HepG2 (cell line): ENCODE measurements around the gene AGAP1. TPM values are rescaled to one million over a fixed set of nuclear protein-coding genes. Genes with fewer than 3 reads are reported as not detected.

Experiments
- ATAC-seq: fragments of 200-7000 bp; cut with Tn5 transposase; 3 replicates; pipeline ENCODE4 v1.9.1; 2020; ENCODE audit warnings: mild to moderate bottlenecking, moderate library complexity
- BruUV-seq: library from RNA; stranded (reverse); fragments of 400-500 nt; replicated peaks from 2 replicates; lab custom pipeline; 2021; lab: Mats Ljungman, UMichigan
- CTCF ChIA-PET: fragments of 300-600 bp; formaldehyde crosslinking; extraction: SDS; loops from one replicate; lab custom pipeline; 2021; ENCODE audit warnings: low total read pairs, inconsistent platforms, low intra/inter-chr PET ratio; lab: Yijun Ruan, JAX
- POLR2A ChIA-PET: fragments of 350-600 bp; sonication (Branson Sonifier 250); formaldehyde crosslinking; loops from one replicate; lab custom pipeline; 2020; ENCODE audit warnings: antibody characterized with exemption, inconsistent platforms; lab: Yijun Ruan, JAX
- DNase-seq: peaks from one replicate; pipeline ENCODE4 v3.0.0-alpha.2; 2015; ENCODE audit warnings: low spot score
- FAIRE-seq: peaks from 3 replicates; lab custom pipeline; 2011; peaks lifted over from hg19 to GRCh38; lab: Jason Lieb, UNC
- H2AFZ ChIP-seq: one replicate; pipeline ENCODE4 v1.6.1; 2011; ENCODE audit warnings: low read length, inconsistent platforms
- H3K27ac ChIP-seq: fragments of 300-600 bp; 3 replicates; pipeline ENCODE4 v1.8.0; 2011; ENCODE audit warnings: mixed run types, mild to moderate bottlenecking, mixed read lengths, low read length, inconsistent platforms; ENCODE audit not compliant: insufficient read depth; ENCODE audit errors: extremely low read length
- H3K27me3 ChIP-seq, 2 experiments: fragments of 200-600 bp in 1 of 2; 2 replicates in 1 of 2; 3 replicates in 1 of 2; pipeline versions ENCODE4 v1.6.0 to v1.8.0; 2011; ENCODE audit warnings: low read length in 2 of 2, mild to moderate bottlenecking in 2 of 2, moderate library complexity in 2 of 2, inconsistent platforms in 1 of 2; ENCODE audit not compliant: insufficient read depth in 2 of 2, control insufficient read depth in 1 of 2
- H3K36me3 ChIP-seq, 2 experiments: fragments of 200-600 bp in 1 of 2; replicated peaks in 1 of 2; 2 replicates in 1 of 2; 3 replicates in 1 of 2; pipeline versions ENCODE4 v1.5.1 to v1.8.0; 2011; ENCODE audit warnings: low read length in 2 of 2, inconsistent platforms in 1 of 2; ENCODE audit not compliant: insufficient read depth in 2 of 2, control insufficient read depth in 1 of 2
- H3K4me1 ChIP-seq: 2 replicates; pipeline ENCODE4 v1.5.1; 2012; ENCODE audit warnings: low read length, inconsistent platforms; ENCODE audit not compliant: insufficient read depth
- H3K4me2 ChIP-seq: 2 replicates; pipeline ENCODE4 v1.6.0; 2011; ENCODE audit warnings: low read depth, low read length, inconsistent platforms
- H3K4me3 ChIP-seq, 3 experiments: fragments of 200-600 bp in 1 of 3; sonication (generic), shearing (Covaris generic) in 1 of 3; replicated peaks in 1 of 3; 2 replicates each; pipeline ENCODE4 v1.5.1; 2011 to 2016; ENCODE audit warnings: low read length in 3 of 3, inconsistent platforms in 2 of 3, low read depth in 2 of 3, mild to moderate bottlenecking in 2 of 3, control low read depth in 1 of 3, mixed read lengths in 1 of 3; ENCODE audit not compliant: insufficient read depth in 1 of 3
- H3K79me2 ChIP-seq: one replicate; pipeline ENCODE4 v1.6.1; 2011; ENCODE audit warnings: low read length, inconsistent platforms; ENCODE audit not compliant: insufficient read depth
- H3K9ac ChIP-seq: 2 replicates; pipeline ENCODE4 v1.6.0; 2011; ENCODE audit warnings: mild to moderate bottlenecking, low read depth, low read length, inconsistent platforms; ENCODE audit not compliant: insufficient read depth
- H3K9me3 ChIP-seq: 2 replicates; pipeline ENCODE4 v1.5.1; 2012; ENCODE audit warnings: mild to moderate bottlenecking, low read length
- H4K20me1 ChIP-seq: 2 replicates; pipeline ENCODE4 v1.6.0; 2011; ENCODE audit warnings: inconsistent platforms, mild to moderate bottlenecking, low read length, moderate library complexity; ENCODE audit not compliant: insufficient read depth
- AGO2 ChIP-seq: fragments of 200-400 bp; formaldehyde crosslinking; optimal IDR thresholded peaks from 2 replicates; pipeline ENCODE3; 2017; ENCODE audit warnings: mild to moderate bottlenecking, low read depth, low read length, moderate library complexity
- CHD2 ChIP-seq: IDR thresholded peaks from 2 replicates; pipeline ENCODE4 v1.6.1; 2011; ENCODE audit warnings: low read depth, low read length, improper control_type of control experiment
- EEA1 ChIP-seq: sonication (generic); formaldehyde crosslinking; IDR thresholded peaks from 2 replicates; pipeline ENCODE4 v1.5.1; 2020; ENCODE audit warnings: mild to moderate bottlenecking, missing genetic modification reagents, borderline replicate concordance
- KDM1A ChIP-seq: IDR thresholded peaks from 2 replicates; pipeline ENCODE4 v1.6.1; 2016; ENCODE audit warnings: missing compliant biosample characterization
- KLF6 ChIP-seq: IDR thresholded peaks from 2 replicates; pipeline ENCODE4 v1.8.0; 2016; ENCODE audit warnings: missing biosample characterization, missing genetic modification reagents
- PHF21A ChIP-seq: sonication (generic); formaldehyde crosslinking; IDR thresholded peaks from 2 replicates; pipeline ENCODE4 v1.5.0; 2020; ENCODE audit warnings: mild to moderate bottlenecking, missing genetic modification reagents
- RBAK ChIP-seq: sonication (generic); formaldehyde crosslinking; IDR thresholded peaks from 2 replicates; pipeline ENCODE4 v1.5.1; 2020; ENCODE audit warnings: mild to moderate bottlenecking, missing genetic modification reagents
- RBM22 ChIP-seq: fragments of 200-400 bp; formaldehyde crosslinking; optimal IDR thresholded peaks from 2 replicates; pipeline ENCODE3; 2017; ENCODE audit warnings: mild to moderate bottlenecking, low read length, moderate library complexity
- ZMYM4 ChIP-seq: sonication (generic); formaldehyde crosslinking; IDR thresholded peaks from 2 replicates; pipeline ENCODE4 v1.8.1; 2023; ENCODE audit warnings: mild to moderate bottlenecking, missing genetic modification reagents
- ZNF121 ChIP-seq: sonication (generic); formaldehyde crosslinking; IDR thresholded peaks from 2 replicates; pipeline ENCODE4 v1.5.0; 2020; ENCODE audit warnings: mild to moderate bottlenecking, missing genetic modification reagents
- ZNF124 ChIP-seq: sonication (generic); formaldehyde crosslinking; IDR thresholded peaks from 2 replicates; pipeline ENCODE4 v1.4.0; 2020; ENCODE audit warnings: missing genetic modification reagents
- ZNF274 ChIP-seq: sonication (generic); formaldehyde crosslinking; IDR thresholded peaks from 2 replicates; pipeline ENCODE4 v1.5.1; 2020; ENCODE audit warnings: mild to moderate bottlenecking, missing genetic modification reagents
- ZNF354B ChIP-seq: sonication (generic); formaldehyde crosslinking; IDR thresholded peaks from 2 replicates; pipeline ENCODE4 v1.8.0; 2022; ENCODE audit warnings: mild to moderate bottlenecking, missing genetic modification reagents
- ZNF607 ChIP-seq: sonication (generic); formaldehyde crosslinking; IDR thresholded peaks from 2 replicates; pipeline ENCODE4 v1.5.1; 2020; ENCODE audit warnings: missing genetic modification reagents, mild to moderate bottlenecking, borderline replicate concordance
- WGBS: methylation state at CpG from one replicate; pipeline ENCODE4 v1.1.6; 2017; ENCODE audit warnings: low lambda C conversion rate; 5-methylcytosine and 5-hydroxymethylcytosine counted together
- in situ Hi-C: cut with HindIII; loops from 2 replicates; pipeline ENCODE4 v1.10.0; 2017; ENCODE audit warnings: low pct_unique_long_range_greater_than_20kb; ENCODE audit not compliant: extremely low pct_ligation_motif_present
- intact Hi-C: fragments of 100-400 bp; cut with micrococcal nuclease; formaldehyde crosslinking; loops from one replicate; pipeline ENCODE4 v1.10.0; 2022; ENCODE audit not compliant: unreplicated experiment
- polyA plus RNA-seq, 8 experiments: library from polyadenylated mRNA; depleted of rRNA in 3 of 8; stranded (reverse) in 7 of 8; unstranded in 1 of 8; fragments of >200 nt; fragmentation: Illumina TruSeq in 4 of 8; extraction: Trizol in 4 of 8; gene quantifications; 2 replicates each; pipeline versions ENCODE4 v1.2.1 to v1.2.3, GENCODE V29; 2011 to 2016; ENCODE audit warnings: low read depth in 4 of 8, missing spikeins in 1 of 8, mixed read lengths in 1 of 8; ENCODE audit not compliant: insufficient read depth in 1 of 8
- total RNA-seq, 5 experiments: library from RNA; depleted of rRNA; stranded (reverse); fragments of >200 nt; fragmentation: Illumina TruSeq; extraction: Trizol; gene quantifications; 2 replicates each; pipeline ENCODE4 v1.2.3, GENCODE V29; 2016; ENCODE audit warnings: low read depth in 1 of 5
- TF ChIP-seq, protein P1 (sequence below): sonication (generic); formaldehyde crosslinking; IDR thresholded peaks from 2 replicates; pipeline ENCODE4 v1.8.1; 2023; ENCODE audit warnings: mild to moderate bottlenecking, inconsistent platforms, moderate library complexity, missing genetic modification reagents, borderline replicate concordance
- TF ChIP-seq, protein P2 (sequence below): sonication (generic); formaldehyde crosslinking; IDR thresholded peaks from 2 replicates; pipeline ENCODE4 v1.8.1; 2023; ENCODE audit warnings: mild to moderate bottlenecking, missing genetic modification reagents, borderline replicate concordance
- TF ChIP-seq, protein P3 (sequence below): sonication (generic); formaldehyde crosslinking; IDR thresholded peaks from 2 replicates; pipeline ENCODE4 v1.8.1; 2022; ENCODE audit warnings: mild to moderate bottlenecking, missing genetic modification reagents

Gene AGAP1
- total and polyA plus RNA-seq, 2 of the 13 experiments (the other 11 are each of a cell fraction or from before 2014, with no cell fraction given), result 21.2 to 32.7 TPM

DNA sequence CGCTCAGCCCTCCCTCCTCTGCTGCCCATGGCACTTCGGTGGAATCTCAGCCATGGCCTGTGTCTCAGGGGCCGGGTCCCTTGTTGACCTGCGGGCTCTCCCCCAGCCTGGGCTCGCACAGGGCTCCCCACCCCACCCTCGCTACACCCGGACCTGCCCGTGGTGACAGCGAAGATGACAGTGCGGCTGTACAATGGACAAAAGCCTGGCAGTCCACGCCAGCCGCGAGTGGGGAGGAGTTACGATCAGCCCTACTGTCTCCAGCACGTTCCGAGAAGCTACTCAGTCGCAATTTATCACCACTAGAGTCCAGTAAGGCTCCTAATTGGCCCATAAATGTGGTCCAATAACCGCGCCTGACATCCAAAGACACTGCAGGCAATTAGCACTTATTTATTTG, 642.7 kb downstream of the AGAP1 start:
- no peak for TF ChIP-seq RBAK (CRISPR knock-in tag)
- peak; percentile 56 for TF ChIP-seq AGO2
- peak; percentile 41 for TF ChIP-seq RBM22
- TF ChIP-seq, all 625 proteins: peak for 2
- in situ Hi-C loops (no loop called here), intact Hi-C loops (no loop called here)
- no peak overlapping the region for H3K4me2 ChIP-seq
- FAIRE-seq (no peak), ATAC-seq (peak; percentile 41), DNase-seq (no peak)
- H3K9me3 ChIP-seq, result no peaks in the 10 kb centered on the region
- no peak overlapping the region for H3K9ac ChIP-seq
- no TSS peak for BruUV-seq
- CTCF ChIA-PET, result no interaction called here
- H3K79me2 ChIP-seq, result no peaks in the 10 kb centered on the region
- H2AFZ ChIP-seq, result no peak overlapping the region
- peaks cover 0 to 11% of the 10 kb centered on the region in 2 experiments; a peak in 2 of 5 replicates for H3K27me3 ChIP-seq
- H4K20me1 ChIP-seq, result peaks cover 3% of the 10 kb centered on the region; the same call in 1 of the 2 replicates
- H3K36me3 ChIP-seq, result no peaks in the 10 kb centered on the region
- no peak overlapping the region for H3K27ac ChIP-seq
- H3K4me1 ChIP-seq, result no peaks in the 10 kb centered on the region
- whole genome bisulfite sequencing, result 71% methylated on average over 19 of the region's 19 CpGs
- H3K4me3 ChIP-seq, result no peak overlapping the region
- POLR2A ChIA-PET, result no interaction called here

DNA sequence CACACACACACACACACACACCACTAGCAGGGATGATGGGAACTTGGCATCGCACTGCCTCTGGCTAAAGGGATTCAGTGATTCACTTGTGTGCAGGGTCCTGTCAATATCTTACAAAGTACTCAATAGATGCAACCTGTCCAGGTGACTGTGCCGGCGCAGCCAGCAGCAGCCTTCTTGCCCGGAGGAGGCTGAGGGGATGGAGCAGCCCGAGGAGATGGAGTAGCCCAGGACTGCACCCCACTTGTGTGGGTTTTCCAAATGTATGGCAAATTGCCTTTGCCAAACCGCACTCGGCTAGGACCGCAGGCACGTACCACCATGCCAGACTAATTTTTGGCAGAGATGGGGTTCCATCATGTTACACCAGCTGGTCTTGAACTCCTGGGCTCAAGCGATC, 643.2 kb downstream of the AGAP1 start:
- Histone ChIP-seq H3K79me2 (no peaks in the 10 kb centered on the region), H3K4me3 (no peak overlapping the region), H3K27me3 (peaks cover 0 to 12% of the 10 kb centered on the region in 2 experiments; a peak in 2 of 5 replicates), H3K4me1 (no peaks in the 10 kb centered on the region), H3K36me3 (no peaks in the 10 kb centered on the region), H3K9me3 (no peaks in the 10 kb centered on the region), H3K9ac (no peak overlapping the region), H3K27ac (no peak overlapping the region), H3K4me2 (no peak overlapping the region), H4K20me1 (peaks cover 4% of the 10 kb centered on the region; the same call in 1 of the 2 replicates), H2AFZ (no peak overlapping the region)
- no TSS peak for BruUV-seq
- no peak for ATAC-seq
- in situ Hi-C loops, result no loop called here
- POLR2A ChIA-PET, result no interaction called here
- 85% methylated on average over 10 of the region's 10 CpGs for WGBS
- CTCF ChIA-PET, result no interaction called here
- intact Hi-C loops, result no loop called here
- FAIRE-seq, result no peak
- no peak for DNase-seq
- TF ChIP-seq CHD2 (no peak), ZNF274 (CRISPR knock-in tag) (no peak), PHF21A (CRISPR knock-in tag) (no peak), KLF6 (CRISPR knock-in tag) (no peak), ZMYM4 (CRISPR knock-in tag) (no peak), ZNF121 (no peak), KDM1A (no peak), ZNF354B (CRISPR knock-in tag) (no peak), ZNF607 (CRISPR knock-in tag) (no peak), EEA1 (no peak), ZNF124 (CRISPR knock-in tag) (no peak)
- TF ChIP-seq, protein P1, sequence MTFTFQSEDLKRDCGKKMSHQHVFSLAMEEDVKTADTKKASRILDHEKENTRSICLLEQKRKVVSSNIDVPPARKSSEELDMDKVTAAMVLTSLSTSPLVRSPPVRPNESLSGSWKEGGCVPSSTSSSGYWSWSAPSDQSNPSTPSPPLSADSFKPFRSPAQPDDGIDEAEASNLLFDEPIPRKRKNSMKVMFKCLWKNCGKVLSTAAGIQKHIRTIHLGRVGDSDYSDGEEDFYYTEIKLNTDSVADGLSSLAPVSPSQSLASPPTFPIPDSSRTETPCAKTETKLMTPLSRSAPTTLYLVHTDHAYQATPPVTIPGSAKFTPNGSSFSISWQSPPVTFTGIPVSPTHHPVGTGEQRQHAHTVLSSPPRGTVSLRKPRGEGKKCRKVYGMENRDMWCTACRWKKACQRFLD, result no peak
- TF ChIP-seq, protein P2, sequence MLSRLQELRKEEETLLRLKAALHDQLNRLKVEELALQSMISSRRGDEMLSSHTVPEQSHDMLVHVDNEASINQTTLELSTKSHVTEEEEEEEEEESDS, result no peak
- TF ChIP-seq, protein P3, sequence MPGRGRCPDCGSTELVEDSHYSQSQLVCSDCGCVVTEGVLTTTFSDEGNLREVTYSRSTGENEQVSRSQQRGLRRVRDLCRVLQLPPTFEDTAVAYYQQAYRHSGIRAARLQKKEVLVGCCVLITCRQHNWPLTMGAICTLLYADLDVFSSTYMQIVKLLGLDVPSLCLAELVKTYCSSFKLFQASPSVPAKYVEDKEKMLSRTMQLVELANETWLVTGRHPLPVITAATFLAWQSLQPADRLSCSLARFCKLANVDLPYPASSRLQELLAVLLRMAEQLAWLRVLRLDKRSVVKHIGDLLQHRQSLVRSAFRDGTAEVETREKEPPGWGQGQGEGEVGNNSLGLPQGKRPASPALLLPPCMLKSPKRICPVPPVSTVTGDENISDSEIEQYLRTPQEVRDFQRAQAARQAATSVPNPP (CRISPR knock-in tag), result no peak
